Activated naive CD4-positive, alpha-beta T cell treated with anti-CD3 and anti-CD28 coated beads, Interleukin-2, amount 10 ng/mL, durations not matched to agents 7 days and 5 days (primary cell): ENCODE data around the gene ADGRV1.
"Not testable (repeated sequence)": the region's sequence is repeated elsewhere in the genome, so short reads cannot be mapped to it uniquely, and the experiment has no call there.

ENCODE experiments used
- CTCF ChIA-PET: fragments of 350-600 bp; sonication (Branson Sonifier 250); formaldehyde crosslinking; loops from one replicate; lab custom pipeline; 2021; ENCODE audit warnings: antibody characterized with exemption; lab: Charles Lee
- DNase-seq: peaks from one replicate; pipeline ENCODE4 v3.0.0-alpha.2; 2020
- H3K27ac Mint-ChIP-seq: one replicate; pipeline ENCODE4 v1.8.0; 2021; ENCODE audit warnings: mild to moderate bottlenecking, moderate library complexity, mixed read lengths
- H3K27me3 Mint-ChIP-seq: one replicate; pipeline ENCODE4 v1.8.0; 2021; ENCODE audit warnings: mild to moderate bottlenecking, mixed read lengths
- H3K36me3 Mint-ChIP-seq: one replicate; pipeline ENCODE4 v1.8.0; 2021; ENCODE audit warnings: mixed read lengths
- H3K4me1 Mint-ChIP-seq: one replicate; pipeline ENCODE4 v1.8.0; 2021; ENCODE audit warnings: mixed read lengths
- H3K4me3 Mint-ChIP-seq: one replicate; pipeline ENCODE4 v1.8.0; 2021; ENCODE audit warnings: mild to moderate bottlenecking, moderate library complexity, mixed read lengths
- H3K9me3 Mint-ChIP-seq: one replicate; pipeline ENCODE4 v1.8.0; 2021; ENCODE audit warnings: mixed read lengths

The ADGRV1 gene

GRCh38 chr5:90560771-90561170, 2.2 kb downstream of the ADGRV1 start:
- CTCF ChIA-PET: no interaction called here
- H3K4me1 Mint-ChIP-seq: peaks cover 10% of the 10 kb centered on the region
- H3K36me3 Mint-ChIP-seq: no peaks in the 10 kb centered on the region
- no peaks in the 10 kb centered on the region for H3K9me3 Mint-ChIP-seq
- H3K4me3 Mint-ChIP-seq: no peak overlapping the region
- no peak overlapping the region for H3K27ac Mint-ChIP-seq
- peaks cover 45% of the 10 kb centered on the region for H3K27me3 Mint-ChIP-seq
- no peak for DNase-seq

- no peaks in the 10 kb centered on the region for H3K36me3 Mint-ChIP-seq
- no peaks in the 10 kb centered on the region for H3K9me3 Mint-ChIP-seq
- DNase-seq: no peak
- no peak overlapping the region for H3K27ac Mint-ChIP-seq
- peaks cover 35% of the 10 kb centered on the region for H3K27me3 Mint-ChIP-seq
- CTCF ChIA-PET: no interaction called here
- peaks cover 10% of the 10 kb centered on the region for H3K4me1 Mint-ChIP-seq
- H3K4me3 Mint-ChIP-seq: no peak overlapping the region
Observed at GRCh38 chr5:90561766-90562165, 3.2 kb downstream of the ADGRV1 start.

- Mint-ChIP-seq H3K4me3 (no peak overlapping the region), H3K27me3 (peaks cover 29% of the 10 kb centered on the region), H3K9me3 (no peaks in the 10 kb centered on the region), H3K4me1 (peaks cover 10% of the 10 kb centered on the region), H3K36me3 (no peaks in the 10 kb centered on the region), H3K27ac (no peak overlapping the region)
- DNase-seq: no peak
- CTCF ChIA-PET: no interaction called here
Observed at GRCh38 chr5:90562341-90562740, 3.7 kb downstream of the ADGRV1 start.

GRCh38 chr5:90563108-90563507, 4.5 kb downstream of the ADGRV1 start:
- no peaks in the 10 kb centered on the region for H3K9me3 Mint-ChIP-seq
- CTCF ChIA-PET: no interaction called here
- H3K27me3 Mint-ChIP-seq: peaks cover 25% of the 10 kb centered on the region
- no peak for DNase-seq
- no peaks in the 10 kb centered on the region for H3K36me3 Mint-ChIP-seq
- H3K4me3 Mint-ChIP-seq: no peak overlapping the region
- H3K4me1 Mint-ChIP-seq: peaks cover 7% of the 10 kb centered on the region
- no peak overlapping the region for H3K27ac Mint-ChIP-seq

- H3K4me3 Mint-ChIP-seq: no peak overlapping the region
- H3K36me3 Mint-ChIP-seq: no peaks in the 10 kb centered on the region
- CTCF ChIA-PET: no interaction called here
- H3K27ac Mint-ChIP-seq: no peak overlapping the region
- H3K9me3 Mint-ChIP-seq: no peaks in the 10 kb centered on the region
- peaks cover 14% of the 10 kb centered on the region for H3K27me3 Mint-ChIP-seq
- no peak for DNase-seq
- no peaks in the 10 kb centered on the region for H3K4me1 Mint-ChIP-seq
Observed at GRCh38 chr5:90565491-90565890, 6.9 kb downstream of the ADGRV1 start.

GRCh38 chr5:90569084-90569483, 10.5 kb downstream of the ADGRV1 start:
- H3K27me3 Mint-ChIP-seq: peaks cover 7% of the 10 kb centered on the region
- CTCF ChIA-PET: no interaction called here

GRCh38 chr5:90570034-90570433, 11.4 kb downstream of the ADGRV1 start:
- no peaks in the 10 kb centered on the region for H3K36me3 Mint-ChIP-seq
- no peak overlapping the region for H3K27ac Mint-ChIP-seq
- H3K27me3 Mint-ChIP-seq: peaks cover 4% of the 10 kb centered on the region
- no peak for DNase-seq
- no peaks in the 10 kb centered on the region for H3K4me1 Mint-ChIP-seq
- CTCF ChIA-PET: no interaction called here
- no peaks in the 10 kb centered on the region for H3K9me3 Mint-ChIP-seq
- no peak overlapping the region for H3K4me3 Mint-ChIP-seq

More at GRCh38 chr5:90569084-90569483, 10.5 kb downstream of the ADGRV1 start:
- Mint-ChIP-seq H3K9me3 (no peaks in the 10 kb centered on the region), H3K27ac (no peak overlapping the region), H3K4me1 (no peaks in the 10 kb centered on the region), H3K4me3 (no peak overlapping the region), H3K36me3 (no peaks in the 10 kb centered on the region)
- no peak for DNase-seq

- Mint-ChIP-seq H3K36me3 (no peaks in the 10 kb centered on the region), H3K27me3 (peaks cover 4% of the 10 kb centered on the region), H3K4me1 (no peaks in the 10 kb centered on the region), H3K9me3 (no peaks in the 10 kb centered on the region), H3K4me3 (no peak overlapping the region), H3K27ac (no peak overlapping the region)
- CTCF ChIA-PET: no interaction called here
- DNase-seq: no peak
Observed at GRCh38 chr5:90571147-90571773, 12.7 kb downstream of the ADGRV1 start.

- H3K4me3 Mint-ChIP-seq: no peak overlapping the region
- H3K27me3 Mint-ChIP-seq: no peaks in the 10 kb centered on the region
- H3K4me1 Mint-ChIP-seq: no peaks in the 10 kb centered on the region
- H3K27ac Mint-ChIP-seq: no peak overlapping the region
- DNase-seq: no peak
- no peaks in the 10 kb centered on the region for H3K9me3 Mint-ChIP-seq
- CTCF ChIA-PET: no interaction called here
- no peaks in the 10 kb centered on the region for H3K36me3 Mint-ChIP-seq
Observed at GRCh38 chr5:90575712-90576111, 17.1 kb downstream of the ADGRV1 start.

- H3K4me1 Mint-ChIP-seq, H3K9me3 Mint-ChIP-seq, H3K36me3 Mint-ChIP-seq, DNase-seq, H3K27me3 Mint-ChIP-seq, H3K27ac Mint-ChIP-seq, H3K4me3 Mint-ChIP-seq, CTCF ChIA-PET: not testable (repeated sequence)
Observed at GRCh38 chr5:90576566-90576965, 18.0 kb downstream of the ADGRV1 start.

- H3K9me3 Mint-ChIP-seq, H3K27ac Mint-ChIP-seq, H3K36me3 Mint-ChIP-seq, H3K27me3 Mint-ChIP-seq, H3K4me1 Mint-ChIP-seq, H3K4me3 Mint-ChIP-seq, CTCF ChIA-PET, DNase-seq: not testable (repeated sequence)
Observed at GRCh38 chr5:90579905-90580304, 21.3 kb downstream of the ADGRV1 start.

- H3K27me3 Mint-ChIP-seq: no peaks in the 10 kb centered on the region
- no peaks in the 10 kb centered on the region for H3K9me3 Mint-ChIP-seq
- no peak overlapping the region for H3K27ac Mint-ChIP-seq
- H3K4me1 Mint-ChIP-seq: no peaks in the 10 kb centered on the region
- CTCF ChIA-PET: no interaction called here
- no peak overlapping the region for H3K4me3 Mint-ChIP-seq
- DNase-seq: no peak
- no peaks in the 10 kb centered on the region for H3K36me3 Mint-ChIP-seq
Observed at GRCh38 chr5:90581956-90582355, 23.4 kb downstream of the ADGRV1 start.

GRCh38 chr5:90585337-90585986, 26.9 kb downstream of the ADGRV1 start:
- CTCF ChIA-PET: no interaction called here
- H3K27me3 Mint-ChIP-seq: no peaks in the 10 kb centered on the region
- no peaks in the 10 kb centered on the region for H3K36me3 Mint-ChIP-seq
- H3K4me3 Mint-ChIP-seq: no peak overlapping the region
- H3K9me3 Mint-ChIP-seq: no peaks in the 10 kb centered on the region
- H3K27ac Mint-ChIP-seq: no peak overlapping the region
- no peak for DNase-seq
- H3K4me1 Mint-ChIP-seq: no peaks in the 10 kb centered on the region

GRCh38 chr5:90586469-90586868, 27.9 kb downstream of the ADGRV1 start:
- no peak for DNase-seq
- Mint-ChIP-seq H3K9me3 (no peaks in the 10 kb centered on the region), H3K27ac (no peak overlapping the region), H3K27me3 (no peaks in the 10 kb centered on the region), H3K4me1 (no peaks in the 10 kb centered on the region), H3K4me3 (no peak overlapping the region), H3K36me3 (no peaks in the 10 kb centered on the region)
- CTCF ChIA-PET: no interaction called here

- no peak overlapping the region for H3K4me3 Mint-ChIP-seq
- CTCF ChIA-PET: no interaction called here
- H3K27me3 Mint-ChIP-seq: no peaks in the 10 kb centered on the region
- no peaks in the 10 kb centered on the region for H3K36me3 Mint-ChIP-seq
- no peaks in the 10 kb centered on the region for H3K4me1 Mint-ChIP-seq
- no peak for DNase-seq
- no peaks in the 10 kb centered on the region for H3K9me3 Mint-ChIP-seq
- no peak overlapping the region for H3K27ac Mint-ChIP-seq
Observed at GRCh38 chr5:90590170-90590569, 31.6 kb downstream of the ADGRV1 start.
